Measurements from ENCODE around the gene FAM163A. TPM values are rescaled to one million over a fixed set of nuclear protein-coding genes. Genes with fewer than 3 reads are reported as not detected.
"Not testable (repeated sequence)": the region's sequence is repeated elsewhere in the genome, so short reads cannot be mapped to it uniquely, and the experiment has no call there.

Gene FAM163A
- polyA plus RNA-seq, 4 donors = 0.73 to 1.3 (median 0.76) TPM

DNA sequence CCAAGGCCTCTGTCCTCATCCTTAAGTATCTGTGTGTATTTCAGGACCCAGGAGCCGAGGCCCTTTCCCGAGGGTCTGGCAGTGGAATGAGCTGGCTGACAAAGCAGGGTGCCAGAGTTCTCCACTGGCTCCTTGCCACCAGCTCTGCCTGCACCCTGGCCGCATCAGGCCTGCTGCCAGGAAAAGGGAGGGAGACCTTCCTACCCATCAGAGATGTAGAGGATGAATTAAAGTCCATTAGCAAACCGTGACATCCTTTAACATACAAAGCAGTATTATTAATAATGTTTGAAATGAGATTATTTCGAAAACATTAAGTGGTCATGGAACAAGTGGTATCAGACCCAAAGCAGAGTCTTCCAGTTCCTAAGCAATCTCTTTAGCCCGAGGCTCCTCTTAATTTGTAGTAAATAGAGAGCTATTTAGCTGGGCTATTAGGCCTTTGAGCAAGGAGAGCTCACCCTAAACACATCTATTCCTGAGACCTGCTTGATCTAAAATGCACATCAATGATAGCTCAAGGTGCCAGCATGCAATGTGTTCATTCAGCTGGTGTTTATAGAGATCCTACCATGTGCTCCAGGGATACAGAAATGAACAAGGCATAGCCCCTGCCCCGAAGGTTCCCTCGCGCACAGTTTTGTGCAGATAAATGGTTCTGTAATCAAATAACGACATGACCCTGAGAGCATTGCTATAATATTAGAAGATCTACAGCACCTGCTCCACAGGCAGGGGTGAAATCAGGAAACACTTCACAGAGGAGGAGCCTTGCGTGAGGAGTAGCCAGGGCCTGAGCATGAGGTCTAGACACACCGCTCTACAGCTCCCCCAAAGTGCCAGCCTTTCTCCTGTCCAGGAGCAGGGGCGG is 44.0 kb downstream of the FAM163A start:
- DNase-seq (ENCODE audit: low read depth in 4 of 4, low spot score in 3 of 4) = no peak

GRCh38 chr1:179788259-179788658 is 45.2 kb downstream of the FAM163A start:
- DNase-seq (ENCODE audit: low read depth in 4 of 4, low spot score in 3 of 4) = no peak

- DNase-seq (ENCODE audit: low read depth in 4 of 4, low spot score in 3 of 4) = no peak
Measured at GRCh38 chr1:179793281-179793680, 50.2 kb downstream of the FAM163A start.

GRCh38 chr1:179794146-179794545 is 51.1 kb downstream of the FAM163A start:
- DNase-seq (ENCODE audit: low read depth in 4 of 4, low spot score in 3 of 4) = no peak

- no peak for DNase-seq (ENCODE audit: low read depth in 4 of 4, low spot score in 3 of 4)
Measured at GRCh38 chr1:179794669-179795068, 51.6 kb downstream of the FAM163A start.

- DNase-seq (ENCODE audit: low read depth in 4 of 4, low spot score in 3 of 4) = no peak
Measured at GRCh38 chr1:179798213-179798863, 55.2 kb downstream of the FAM163A start.

GRCh38 chr1:179798864-179799516 is 55.9 kb downstream of the FAM163A start:
- no peak for DNase-seq (ENCODE audit: low read depth in 4 of 4, low spot score in 3 of 4)

DNA sequence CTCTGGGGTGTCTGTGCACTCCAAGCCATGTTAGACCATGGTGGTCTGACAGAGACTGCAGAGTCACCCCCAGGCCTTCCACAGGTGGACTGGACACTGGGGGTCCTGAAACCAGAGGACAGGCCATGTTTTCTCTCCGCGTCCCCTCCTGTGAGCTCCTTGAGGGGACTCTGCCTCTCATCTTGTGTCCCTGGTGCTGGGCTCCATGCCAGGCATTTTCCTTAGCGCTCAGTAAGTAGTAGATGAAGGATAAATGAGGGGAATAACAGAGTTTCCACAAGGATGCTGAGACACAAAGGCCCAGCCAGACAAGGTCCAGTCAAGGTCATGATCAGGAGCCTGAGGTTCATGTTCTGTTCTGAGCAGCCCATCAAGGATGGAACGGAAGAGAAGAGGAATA is 57.4 kb downstream of the FAM163A start:
- no peak for DNase-seq (ENCODE audit: low read depth in 4 of 4, low spot score in 3 of 4)

GRCh38 chr1:179803104-179803503 is 60.0 kb downstream of the FAM163A start:
- DNase-seq (ENCODE audit: low read depth in 4 of 4, low spot score in 3 of 4) = no peak

GRCh38 chr1:179803918-179804317 is 60.8 kb downstream of the FAM163A start:
- no peak for DNase-seq (ENCODE audit: low read depth in 4 of 4, low spot score in 3 of 4)

DNA sequence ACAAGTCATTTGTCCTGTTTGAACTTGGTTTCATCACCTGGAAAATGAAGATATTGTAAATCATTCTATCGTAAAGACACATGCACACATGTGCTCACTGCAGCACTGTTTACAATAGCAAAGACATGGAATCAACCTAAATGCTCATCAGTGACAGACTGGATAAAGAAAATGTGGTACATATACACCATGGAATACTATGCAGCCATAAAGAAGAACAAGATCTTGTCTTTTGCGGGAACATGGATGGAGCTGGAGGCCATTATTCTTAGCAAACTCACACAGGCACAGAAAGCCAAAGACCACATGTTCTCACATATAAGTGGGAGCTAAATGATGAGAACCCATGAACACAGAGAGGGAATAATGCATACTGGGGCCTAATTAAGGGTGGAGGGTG is 61.3 kb downstream of the FAM163A start:
- DNase-seq (ENCODE audit: low read depth in 4 of 4, low spot score in 3 of 4) = not testable (repeated sequence)

GRCh38 chr1:179805291-179806195 is 62.5 kb downstream of the FAM163A start:
- DNase-seq (ENCODE audit: low read depth in 4 of 4, low spot score in 3 of 4) = no peak

GRCh38 chr1:179806333-179806732 is 63.2 kb downstream of the FAM163A start:
- DNase-seq (ENCODE audit: low read depth in 4 of 4, low spot score in 3 of 4) = no peak

GRCh38 chr1:179807291-179807690 is 64.2 kb downstream of the FAM163A start:
- no peak for DNase-seq (ENCODE audit: low read depth in 4 of 4, low spot score in 3 of 4)

- no peak for DNase-seq (ENCODE audit: low read depth in 4 of 4, low spot score in 3 of 4)
Measured at GRCh38 chr1:179807691-179808485, 64.8 kb downstream of the FAM163A start.

DNA sequence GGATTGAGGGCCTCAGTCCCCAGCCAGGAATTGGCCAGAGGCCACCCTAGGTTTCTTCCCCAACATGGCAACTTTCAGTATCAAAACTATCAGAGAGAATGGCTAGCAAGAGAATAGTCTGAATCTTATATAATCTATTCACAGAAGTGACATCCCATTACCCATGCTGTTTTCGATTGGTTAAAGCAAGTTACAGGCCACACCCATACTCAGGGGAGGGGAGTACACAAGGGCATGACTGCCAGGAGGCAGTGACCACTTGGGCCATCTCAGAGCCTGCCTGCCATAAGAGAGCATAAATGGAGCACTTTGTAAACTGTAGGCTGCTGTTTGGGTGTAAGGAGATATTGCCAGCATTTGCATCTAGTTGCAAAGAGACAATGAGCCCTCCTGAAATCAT is 65.4 kb downstream of the FAM163A start:
- DNase-seq (ENCODE audit: low read depth in 4 of 4, low spot score in 3 of 4) = no peak

- peak; percentile 57 to 72 (median 64) for DNase-seq (ENCODE audit: low read depth in 4 of 4, low spot score in 3 of 4)
Measured at GRCh38 chr1:179809506-179810366, 66.6 kb downstream of the FAM163A start.

- no peak for DNase-seq (ENCODE audit: low read depth in 4 of 4, low spot score in 3 of 4)
Measured at GRCh38 chr1:179810367-179810715, 67.2 kb downstream of the FAM163A start.
